KG1 (cell line): Measurements from ENCODE around the gene ACCSL.
A peak's percentile ranks its signal among the peaks of the same experiment; 100 is the strongest.

Experiments
- DNase-seq: peaks from one replicate; lab custom pipeline; 2025; lab: John Stamatoyannopoulos, UW

Gene ACCSL

GRCh38 chr11:44058275-44058674 is 10.5 kb downstream of the ACCSL start:
- no peak for DNase-seq

- no peak for DNase-seq
These were observed 17.4 kb downstream of the ACCSL start for GRCh38 chr11:44065161-44065661.

- peak; percentile 59 for DNase-seq
These were observed 18.3 kb downstream of the ACCSL start, which contains the start of gene ACCS for GRCh38 chr11:44065841-44066731. TSS of gene ACCS (plus strand) at chr11:44066270. CDS start at chr11:44067628, 1,358 bp downstream.

- DNase-seq: no peak
These were observed 19.0 kb downstream of the ACCSL start for GRCh38 chr11:44066732-44067141.

- no peak for DNase-seq
These were observed 19.5 kb downstream of the ACCSL start for GRCh38 chr11:44067266-44067665.

GRCh38 chr11:44068180-44068579 is 20.4 kb downstream of the ACCSL start:
- no peak for DNase-seq

- DNase-seq: no peak
These were observed 23.4 kb downstream of the ACCSL start for GRCh38 chr11:44071157-44071556.

GRCh38 chr11:44072757-44073658 is 25.2 kb downstream of the ACCSL start:
- DNase-seq: no peak

GRCh38 chr11:44078794-44079193 is 31.0 kb downstream of the ACCSL start:
- no peak for DNase-seq

- DNase-seq: no peak
These were observed 31.6 kb downstream of the ACCSL start for GRCh38 chr11:44079376-44079775.

- no peak for DNase-seq
These were observed 33.2 kb downstream of the ACCSL start for GRCh38 chr11:44080951-44081350.

- DNase-seq: no peak
These were observed 34.9 kb downstream of the ACCSL start for GRCh38 chr11:44082645-44083044.

- DNase-seq: no peak
These were observed 35.7 kb downstream of the ACCSL start for GRCh38 chr11:44083433-44083832.

GRCh38 chr11:44083906-44084305 is 36.1 kb downstream of the ACCSL start:
- no peak for DNase-seq

- no peak for DNase-seq
These were observed 37.5 kb downstream of the ACCSL start for GRCh38 chr11:44085330-44085729.

GRCh38 chr11:44088377-44088776 is 40.6 kb downstream of the ACCSL start:
- DNase-seq: no peak

- no peak for DNase-seq
These were observed 41.1 kb downstream of the ACCSL start for GRCh38 chr11:44088871-44089270.

GRCh38 chr11:44090539-44090938 is 42.8 kb downstream of the ACCSL start:
- DNase-seq: no peak

- DNase-seq: peak; percentile 43
These were observed 46.6 kb downstream of the ACCSL start for GRCh38 chr11:44094260-44094868.

- DNase-seq: peak; percentile 35
These were observed 48.0 kb downstream of the ACCSL start, which contains the start of gene EXT2 for GRCh38 chr11:44095506-44096359. TSS of gene EXT2 (plus strand) at chr11:44095678. CDS start at chr11:44107713, 12,035 bp downstream.
